GM23338 (cell line): ENCODE results near the gene ZNF622.

Experiments used
- CTCF ChIP-seq, 2 experiments: fragments of 200-600 bp in 1 of 2; sonication (generic) in 1 of 2; conservative IDR thresholded peaks; 2 replicates each; pipeline versions ENCODE4 v1.5.1 to v1.6.1; 2016 to 2017; ENCODE audit warnings: antibody characterized with exemption in 2 of 2, low read depth in 2 of 2, mild to moderate bottlenecking in 2 of 2, moderate library complexity in 1 of 2
- ETS1 ChIP-seq: IDR thresholded peaks from 2 replicates; pipeline ENCODE4 v1.6.1; 2016; ENCODE audit warnings: antibody characterized with exemption
- POLR2AphosphoS5 ChIP-seq: IDR thresholded peaks from 2 replicates; pipeline ENCODE4 v1.6.1; 2016; ENCODE audit warnings: antibody characterized with exemption, low read depth
- ZNF331 ChIP-seq: fragments of 250-450 bp; sonication (Bioruptor Pico); IDR thresholded peaks from 2 replicates; pipeline ENCODE4 v1.5.0; 2020; ENCODE audit warnings: low read depth, mild to moderate bottlenecking, moderate library complexity

- TF ChIP-seq CTCF (conservative IDR thresholded peaks at IDR 0.05; ENCODE audit: low read depth in 2 of 2) (no peak), ZNF331 (no peak), ETS1 (no peak), POLR2AphosphoS5 (no peak)
These were observed 1.4 kb downstream of the ZNF622 start for GRCh38 chr5:16464231-16464630.
